ENCODE measurements around the gene PLXNB1.
"Not testable (repeated sequence)": the region's sequence is repeated elsewhere in the genome, so short reads cannot be mapped to it uniquely, and the experiment has no call there.

Gene PLXNB1

GRCh38 chr3:48465531-48466378, 35.9 kb upstream of the PLXNB1 start:
- peak; percentile 98 for DNase-seq
- TF ChIP-seq, protein P1, sequence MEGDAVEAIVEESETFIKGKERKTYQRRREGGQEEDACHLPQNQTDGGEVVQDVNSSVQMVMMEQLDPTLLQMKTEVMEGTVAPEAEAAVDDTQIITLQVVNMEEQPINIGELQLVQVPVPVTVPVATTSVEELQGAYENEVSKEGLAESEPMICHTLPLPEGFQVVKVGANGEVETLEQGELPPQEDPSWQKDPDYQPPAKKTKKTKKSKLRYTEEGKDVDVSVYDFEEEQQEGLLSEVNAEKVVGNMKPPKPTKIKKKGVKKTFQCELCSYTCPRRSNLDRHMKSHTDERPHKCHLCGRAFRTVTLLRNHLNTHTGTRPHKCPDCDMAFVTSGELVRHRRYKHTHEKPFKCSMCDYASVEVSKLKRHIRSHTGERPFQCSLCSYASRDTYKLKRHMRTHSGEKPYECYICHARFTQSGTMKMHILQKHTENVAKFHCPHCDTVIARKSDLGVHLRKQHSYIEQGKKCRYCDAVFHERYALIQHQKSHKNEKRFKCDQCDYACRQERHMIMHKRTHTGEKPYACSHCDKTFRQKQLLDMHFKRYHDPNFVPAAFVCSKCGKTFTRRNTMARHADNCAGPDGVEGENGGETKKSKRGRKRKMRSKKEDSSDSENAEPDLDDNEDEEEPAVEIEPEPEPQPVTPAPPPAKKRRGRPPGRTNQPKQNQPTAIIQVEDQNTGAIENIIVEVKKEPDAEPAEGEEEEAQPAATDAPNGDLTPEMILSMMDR (IDR thresholded peaks at IDR 0.05; ENCODE audit: low read depth, low read length), result peak; percentile 90
- Histone ChIP-seq H3K4me3 (ENCODE audit: low read depth, low read length) (peak overlapping the region; percentile 57), H3K36me3 (peaks cover 26% of the 10 kb centered on the region), H3K9me3 (ENCODE audit: severe bottlenecking) (no peaks in the 10 kb centered on the region), H3K27me3 (ENCODE audit: insufficient read depth, low read depth, severe bottlenecking) (no peaks in the 10 kb centered on the region), H3K27ac (peak overlapping the region; percentile 96)

- Histone ChIP-seq H3K9me3 (ENCODE audit: severe bottlenecking) (no peaks in the 10 kb centered on the region), H3K4me3 (ENCODE audit: low read depth, low read length) (no peak overlapping the region), H3K27ac (peak overlapping the region; percentile 51), H3K27me3 (ENCODE audit: insufficient read depth, low read depth, severe bottlenecking) (no peaks in the 10 kb centered on the region), H3K36me3 (peaks cover 31% of the 10 kb centered on the region)
- DNase-seq, result no peak
- TF ChIP-seq, protein P1 (IDR thresholded peaks at IDR 0.05; ENCODE audit: low read depth, low read length), result no peak
These were observed 35.3 kb upstream of the PLXNB1 start for GRCh38 chr3:48465237-48465530.

DNA sequence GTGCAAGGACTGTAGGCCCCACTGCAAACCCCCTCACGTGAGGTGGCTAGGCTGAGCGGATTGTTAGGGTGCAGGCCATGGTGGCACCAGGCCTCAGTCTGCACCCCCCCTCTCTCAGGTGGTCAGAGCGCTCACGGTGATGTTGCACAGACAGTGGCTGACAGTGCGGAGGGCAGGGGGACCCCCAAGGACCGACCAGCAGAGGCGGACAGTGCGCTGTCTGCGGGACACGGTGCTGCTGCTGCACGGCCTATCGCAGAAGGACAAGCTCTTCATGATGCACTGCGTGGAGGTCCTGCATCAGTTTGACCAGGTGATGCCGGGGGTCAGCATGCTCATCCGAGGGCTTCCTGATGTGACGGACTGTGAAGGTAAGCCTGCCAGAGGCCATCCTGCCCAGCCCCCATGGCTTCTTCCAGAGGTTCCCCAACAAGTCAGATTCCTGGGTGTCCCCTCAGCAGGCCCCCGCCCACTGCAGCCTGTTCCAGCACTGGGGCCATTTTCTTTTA, 34.9 kb upstream of the PLXNB1 start:
- TF ChIP-seq, protein P1 (IDR thresholded peaks at IDR 0.05; ENCODE audit: low read depth, low read length), result no peak
- Histone ChIP-seq H3K27me3 (ENCODE audit: insufficient read depth, low read depth, severe bottlenecking) (no peaks in the 10 kb centered on the region), H3K36me3 (peaks cover 35% of the 10 kb centered on the region), H3K9me3 (ENCODE audit: severe bottlenecking) (no peaks in the 10 kb centered on the region), H3K27ac (peak overlapping the region; percentile 51), H3K4me3 (ENCODE audit: low read depth, low read length) (no peak overlapping the region)
- no peak for DNase-seq

- H3K9me3 ChIP-seq (ENCODE audit: severe bottlenecking), result no peaks in the 10 kb centered on the region
- no peak for DNase-seq
- TF ChIP-seq, protein P1 (IDR thresholded peaks at IDR 0.05; ENCODE audit: low read depth, low read length), result no peak
- no peaks in the 10 kb centered on the region for H3K27me3 ChIP-seq (ENCODE audit: insufficient read depth, low read depth, severe bottlenecking)
- H3K4me3 ChIP-seq (ENCODE audit: low read depth, low read length), result no peak overlapping the region
- no peak overlapping the region for H3K27ac ChIP-seq
- peaks cover 46% of the 10 kb centered on the region for H3K36me3 ChIP-seq
These were observed 33.8 kb upstream of the PLXNB1 start for GRCh38 chr3:48463703-48464102.

GRCh38 chr3:48461767-48462166, 31.9 kb upstream of the PLXNB1 start:
- not testable (repeated sequence) for H3K9me3 ChIP-seq (ENCODE audit: severe bottlenecking); H3K27me3 ChIP-seq (ENCODE audit: insufficient read depth, low read depth, severe bottlenecking); DNase-seq; H3K27ac ChIP-seq; H3K4me3 ChIP-seq (ENCODE audit: low read depth, low read length)
- H3K36me3 ChIP-seq, result peaks cover 47% of the 10 kb centered on the region

DNA sequence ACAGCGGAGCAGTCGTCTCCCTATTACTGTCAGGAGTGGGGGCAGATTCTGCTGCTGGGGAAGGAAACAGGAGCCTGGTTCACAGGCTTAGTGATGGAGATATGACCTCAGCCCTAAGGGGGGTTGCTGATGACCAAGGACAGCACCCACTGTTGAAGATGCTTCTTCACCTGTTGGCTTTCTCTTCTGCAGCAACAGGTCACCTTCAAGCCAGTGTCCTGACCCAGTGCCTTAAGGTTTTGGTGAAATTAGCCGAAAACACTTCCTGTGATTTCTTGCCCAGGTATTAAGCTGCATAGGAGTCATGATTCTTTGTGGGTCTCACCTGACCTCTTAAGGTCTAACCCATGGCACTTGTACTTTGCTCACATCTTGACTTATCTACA, 30.6 kb upstream of the PLXNB1 start:
- TF ChIP-seq, protein P1 (IDR thresholded peaks at IDR 0.05; ENCODE audit: low read depth, low read length), result no peak
- Histone ChIP-seq H3K27ac (no peak overlapping the region), H3K4me3 (ENCODE audit: low read depth, low read length) (no peak overlapping the region), H3K9me3 (ENCODE audit: severe bottlenecking) (no peaks in the 10 kb centered on the region), H3K27me3 (ENCODE audit: insufficient read depth, low read depth, severe bottlenecking) (no peaks in the 10 kb centered on the region), H3K36me3 (peaks cover 49% of the 10 kb centered on the region)
- no peak for DNase-seq

Measured in WERI-Rb-1 (cell line).